Midbrain (tissue), 1 donor: ENCODE results near the gene SFXN2.
A peak's percentile ranks its signal among the peaks of the same experiment; 100 is the strongest.
"Not testable (repeated sequence)": the region's sequence is repeated elsewhere in the genome, so short reads cannot be mapped to it uniquely, and the experiment has no call there.

Source experiments
- DNase-seq: peaks from one replicate; lab custom pipeline; 2025; lab: John Stamatoyannopoulos, UW

Gene SFXN2

DNA sequence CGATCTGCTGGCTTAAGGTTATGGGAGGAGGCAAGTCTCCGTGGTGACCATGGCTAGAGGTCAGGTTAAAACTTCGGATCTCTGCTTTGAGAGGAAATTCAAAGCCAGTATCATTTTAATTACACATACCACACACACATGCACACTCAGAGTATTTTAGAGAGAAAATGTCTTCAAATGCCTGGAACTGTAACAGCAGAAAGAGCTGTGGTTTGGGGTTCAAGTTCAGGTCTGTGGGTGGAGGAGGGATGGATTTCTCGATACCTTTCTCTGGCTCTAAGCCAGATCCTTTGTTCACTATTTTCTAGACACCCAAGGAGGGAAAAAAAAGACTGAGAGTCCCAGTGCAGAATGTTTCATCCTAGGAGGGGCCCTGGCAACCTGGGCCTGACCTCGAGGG is 32.7 kb upstream of the SFXN2 start:
- DNase-seq, result no peak

DNA sequence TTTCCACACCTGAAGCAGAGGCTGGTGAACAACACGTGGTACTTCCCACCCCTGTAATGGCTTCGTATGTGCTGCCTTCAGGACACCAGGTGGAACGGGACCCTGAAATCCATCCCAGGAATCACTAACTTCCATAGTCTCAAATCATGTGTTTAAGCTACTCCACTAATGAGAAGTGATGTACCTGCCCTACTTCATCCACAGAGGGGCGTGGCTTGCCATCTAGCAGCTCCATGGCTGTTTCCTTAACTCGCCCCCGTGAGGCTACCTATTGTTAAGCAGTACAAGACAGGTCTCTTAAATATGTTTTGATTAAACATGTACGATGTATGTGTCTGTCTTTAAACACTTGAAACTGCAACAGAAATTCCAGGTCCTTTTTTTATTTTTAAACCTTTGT is 32.0 kb upstream of the SFXN2 start:
- DNase-seq, result no peak

DNA sequence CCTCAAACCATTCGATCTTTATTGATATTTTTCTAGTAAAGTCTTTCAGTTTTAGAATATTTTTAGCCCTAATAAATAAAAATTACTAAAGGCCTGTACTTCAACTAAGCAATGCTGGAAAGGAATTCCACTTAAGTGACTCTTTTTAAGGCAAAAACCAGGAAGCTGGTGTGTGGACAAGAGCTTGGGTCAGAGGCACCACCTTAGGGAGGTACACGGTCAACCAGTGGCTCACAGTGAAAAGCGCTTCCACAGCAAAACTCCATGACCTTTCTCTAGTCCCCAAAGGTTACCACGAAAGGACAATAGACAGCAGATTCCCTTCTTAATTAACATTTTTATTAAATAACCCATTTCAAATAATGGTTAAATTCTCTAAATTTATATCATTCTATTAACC is 31.5 kb upstream of the SFXN2 start:
- DNase-seq, result no peak

DNA sequence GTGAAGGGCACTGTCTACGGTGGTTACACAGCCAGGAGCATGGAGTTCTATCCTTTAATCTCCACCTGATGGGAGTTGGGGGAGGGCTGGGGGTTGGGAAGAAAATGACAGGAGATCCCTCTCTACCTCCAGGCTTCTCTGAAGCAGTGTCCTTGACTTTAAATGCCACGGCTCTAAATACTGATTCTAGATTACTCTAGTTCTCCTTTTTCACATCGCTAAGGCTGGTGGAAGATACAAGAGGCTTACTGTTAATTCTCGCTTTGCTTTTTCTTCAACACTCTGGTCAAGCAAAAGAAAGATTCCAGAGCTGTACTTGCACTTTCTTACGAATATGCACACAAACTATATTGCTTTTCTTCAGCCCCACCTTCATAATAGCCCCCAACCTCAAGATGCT is 30.7 kb upstream of the SFXN2 start:
- no peak for DNase-seq

DNA sequence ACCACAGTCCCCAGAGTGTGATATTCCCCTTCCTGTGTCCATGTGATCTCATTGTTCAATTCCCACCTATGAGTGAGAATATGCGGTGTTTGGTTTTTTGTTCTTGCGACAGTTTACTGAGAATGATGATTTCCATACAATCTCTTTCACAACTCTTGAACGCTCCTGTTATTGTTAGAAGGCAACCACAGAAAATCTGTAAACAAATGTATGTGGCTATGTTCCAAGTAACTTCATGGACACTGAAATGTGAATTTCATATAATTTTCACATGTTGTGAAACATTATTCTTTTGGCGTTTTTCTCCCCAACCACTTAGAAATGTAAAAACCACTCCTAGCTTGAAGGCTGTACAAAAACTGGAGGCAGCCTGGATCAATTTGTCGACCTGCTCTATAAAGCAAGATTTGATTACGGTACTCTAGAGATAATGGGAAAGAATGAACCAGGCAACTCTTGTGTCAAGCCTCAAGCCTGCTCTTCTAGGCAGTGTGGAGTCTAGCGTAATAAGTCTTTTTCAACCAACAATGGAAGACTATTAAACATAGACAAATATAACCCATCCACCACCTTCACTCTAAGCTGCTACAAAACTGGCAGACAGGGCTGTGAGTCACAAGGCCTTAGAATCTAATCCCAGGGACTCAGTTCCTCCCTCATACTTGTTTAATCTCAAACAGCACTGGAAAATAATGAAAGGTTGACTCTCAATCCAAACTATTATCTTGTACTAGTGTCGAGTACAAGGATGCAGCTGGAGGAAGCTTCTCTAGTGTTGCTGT is 23.0 kb upstream of the SFXN2 start:
- DNase-seq, result no peak

DNA sequence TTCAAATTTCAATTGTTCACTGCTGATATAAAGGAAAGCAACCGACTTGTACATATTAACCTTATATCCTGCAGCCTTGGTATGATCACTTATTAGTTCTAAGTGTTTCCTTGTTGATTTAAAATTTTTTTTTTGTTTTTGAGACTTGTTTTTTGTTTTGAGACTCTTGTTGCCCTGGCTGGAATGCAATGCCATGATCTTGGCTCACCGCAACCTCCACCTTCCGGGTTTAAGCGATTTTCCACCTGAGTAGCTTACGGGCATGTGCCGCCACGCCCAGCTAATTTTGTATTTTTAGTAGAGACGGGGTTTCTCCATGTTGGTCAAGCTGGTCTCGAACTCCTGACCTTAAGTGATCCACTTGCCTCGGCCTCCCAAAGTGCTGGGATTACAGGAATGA is 19.0 kb upstream of the SFXN2 start:
- DNase-seq, result not testable (repeated sequence)

DNA sequence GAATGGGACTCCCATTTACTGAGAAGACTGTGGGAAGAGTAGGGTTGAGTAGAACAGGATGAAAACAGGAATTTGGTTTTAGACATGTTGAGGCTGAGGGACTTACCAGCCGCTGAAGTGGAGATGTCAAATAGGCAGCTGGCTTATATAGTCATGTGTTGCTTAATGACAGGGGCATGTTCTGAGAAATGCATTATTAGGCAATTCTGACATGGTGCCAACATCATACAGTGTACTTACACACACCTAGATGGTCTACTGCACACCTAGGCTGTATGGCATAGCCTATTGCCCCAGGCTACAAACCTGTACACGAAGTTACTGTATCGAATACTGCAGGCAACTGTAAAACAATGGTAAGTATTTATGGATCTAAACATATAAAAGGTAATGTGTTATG is 17.7 kb upstream of the SFXN2 start:
- DNase-seq, result no peak

DNA sequence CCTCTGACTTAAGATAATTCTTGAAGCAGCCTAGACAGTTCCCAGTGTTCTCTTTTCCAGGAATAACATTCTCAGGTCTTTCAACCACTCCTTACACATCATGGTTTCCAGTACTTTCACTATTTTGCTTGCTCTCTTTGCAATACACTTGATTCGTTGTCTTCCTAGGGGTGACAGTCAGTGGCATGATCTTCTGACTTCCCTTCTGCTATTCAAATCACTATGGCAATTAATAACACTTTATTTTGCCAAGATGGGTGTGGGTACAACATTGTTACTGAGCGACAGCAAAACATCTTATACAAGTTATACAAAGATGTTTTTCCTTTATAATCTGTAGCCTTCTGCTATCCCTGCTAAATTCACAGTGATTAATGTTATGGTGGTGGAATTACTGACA is 15.5 kb upstream of the SFXN2 start:
- no peak for DNase-seq

DNA sequence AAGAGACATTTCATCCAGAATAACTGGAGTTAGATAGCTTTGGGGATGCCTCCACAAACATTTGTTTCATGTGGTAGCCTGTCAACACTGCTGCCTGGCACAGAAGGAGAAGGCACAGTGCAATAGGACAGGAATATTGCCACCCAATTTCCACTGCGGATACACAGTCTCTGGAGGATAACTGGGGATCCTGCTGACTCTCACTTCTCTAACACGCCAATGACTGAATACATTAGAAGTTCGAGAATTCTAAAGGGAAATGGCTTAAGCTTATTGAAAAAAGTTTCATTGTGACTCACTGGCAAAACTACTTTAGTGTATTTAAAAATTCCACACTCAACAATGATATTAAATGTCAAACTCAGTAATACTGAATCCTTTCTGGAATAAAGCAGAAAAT is 13.2 kb upstream of the SFXN2 start:
- DNase-seq, result no peak

DNA sequence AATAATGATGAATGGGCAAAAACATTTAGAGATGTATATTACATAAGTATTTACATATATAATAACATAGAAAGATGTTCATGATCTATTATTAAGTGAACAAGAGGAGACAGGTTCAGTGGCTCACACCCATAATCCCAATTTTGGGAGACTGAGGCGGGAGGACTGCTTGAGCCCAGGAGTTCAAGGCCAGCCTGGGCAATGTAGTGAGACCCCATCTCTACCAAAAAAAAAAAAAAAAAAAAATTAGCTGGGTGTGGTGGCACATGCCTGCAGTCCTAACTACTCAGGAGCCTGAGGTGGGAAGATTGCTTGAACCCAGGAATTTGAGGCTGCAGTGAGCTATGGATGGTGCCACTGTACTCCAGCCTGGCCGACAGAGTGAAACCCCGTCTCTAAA is 12.6 kb upstream of the SFXN2 start:
- DNase-seq, result no peak

DNA sequence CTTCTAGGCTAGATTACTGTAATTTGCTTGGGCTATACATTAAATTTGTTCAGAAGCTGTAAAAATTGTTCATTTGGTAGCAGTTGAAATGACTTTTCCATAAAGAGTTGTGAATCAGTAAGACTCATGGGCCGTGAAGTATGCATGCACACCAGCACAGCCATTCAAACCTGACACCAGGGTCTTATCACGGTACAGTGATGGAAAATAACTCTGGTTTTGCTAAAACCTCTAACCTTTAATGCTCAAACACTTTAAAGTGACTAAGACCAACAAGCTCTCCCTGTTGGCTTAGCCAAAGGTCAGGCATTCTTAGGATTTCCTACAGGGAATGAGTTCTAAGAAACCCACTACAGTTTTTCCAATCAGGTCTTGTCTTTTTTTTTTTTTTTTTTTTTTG is 11.7 kb upstream of the SFXN2 start:
- no peak for DNase-seq

DNA sequence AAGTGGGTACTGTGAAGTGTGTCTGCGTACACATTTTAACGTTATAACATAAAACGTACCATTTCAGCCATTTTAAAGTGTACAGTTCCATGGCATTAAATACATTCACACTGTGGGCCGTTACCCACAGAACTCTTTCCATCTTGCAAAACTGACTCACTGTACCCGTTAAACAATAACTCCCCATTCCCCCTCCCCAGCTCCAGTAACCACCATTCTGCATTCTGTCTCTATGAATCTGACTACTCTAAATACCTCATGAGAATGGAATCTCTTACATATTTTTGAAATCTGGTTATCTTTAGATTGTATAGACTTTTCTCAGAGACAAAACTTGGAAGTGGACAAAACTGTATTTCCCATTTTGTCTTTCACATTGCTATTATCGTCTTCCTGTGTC is 9.5 kb upstream of the SFXN2 start:
- DNase-seq, result no peak

DNA sequence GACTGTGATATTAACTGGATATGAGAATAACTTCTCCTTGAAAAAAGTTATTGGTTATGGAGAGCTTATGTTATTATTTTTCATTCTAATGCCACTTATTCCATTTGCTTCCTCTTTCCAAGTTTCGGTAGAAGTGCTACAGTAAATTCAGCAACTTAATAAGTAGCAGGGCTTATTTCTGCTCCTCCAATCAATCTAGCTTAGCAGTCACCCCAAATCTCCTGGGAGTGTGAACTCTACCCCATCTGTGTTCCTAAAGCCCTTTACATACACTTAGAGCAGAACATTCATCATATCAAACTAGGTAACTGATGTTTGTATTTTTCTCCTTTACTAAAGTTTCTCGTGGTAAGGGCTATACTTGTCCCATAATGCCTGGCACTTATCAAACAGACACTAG is 8.9 kb upstream of the SFXN2 start:
- DNase-seq, result no peak

DNA sequence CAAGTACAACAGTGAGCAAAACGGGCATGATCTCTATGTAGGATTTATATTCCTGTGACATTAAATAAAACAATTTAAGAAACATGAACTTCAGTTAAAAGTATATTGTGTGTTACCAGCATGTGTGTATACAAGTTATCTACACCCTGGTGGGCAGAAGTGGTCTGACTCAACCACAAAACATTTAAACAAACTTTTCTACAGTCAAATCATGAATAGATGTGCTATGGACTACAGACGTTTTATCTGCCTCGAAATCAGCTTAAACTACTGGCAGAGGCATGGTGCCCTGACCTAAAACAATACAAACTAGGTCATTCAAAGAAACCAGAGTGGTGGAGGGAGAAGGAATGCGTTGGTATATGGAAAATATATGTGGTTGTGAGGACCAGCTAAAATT is 3.8 kb upstream of the SFXN2 start:
- DNase-seq, result no peak

DNA sequence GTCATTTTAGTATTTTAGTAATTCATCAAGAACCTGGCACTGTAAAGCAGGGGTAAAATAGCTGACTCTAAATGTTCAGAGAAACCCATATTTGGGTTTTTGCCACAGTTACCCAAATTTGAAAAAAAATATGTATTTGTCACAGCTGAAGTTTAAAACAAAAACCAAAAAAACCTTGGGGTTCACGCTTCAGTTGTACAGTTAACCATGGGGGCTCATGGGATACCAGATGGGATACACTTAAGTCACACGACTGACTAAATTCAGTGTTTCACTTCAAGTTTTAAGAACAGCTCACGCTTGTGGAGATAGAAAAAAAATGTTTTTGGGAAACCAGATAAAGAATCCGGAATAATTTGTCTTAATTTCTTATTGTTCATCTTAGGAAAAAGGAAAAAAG is 2.3 kb upstream of the SFXN2 start:
- no peak for DNase-seq

DNA sequence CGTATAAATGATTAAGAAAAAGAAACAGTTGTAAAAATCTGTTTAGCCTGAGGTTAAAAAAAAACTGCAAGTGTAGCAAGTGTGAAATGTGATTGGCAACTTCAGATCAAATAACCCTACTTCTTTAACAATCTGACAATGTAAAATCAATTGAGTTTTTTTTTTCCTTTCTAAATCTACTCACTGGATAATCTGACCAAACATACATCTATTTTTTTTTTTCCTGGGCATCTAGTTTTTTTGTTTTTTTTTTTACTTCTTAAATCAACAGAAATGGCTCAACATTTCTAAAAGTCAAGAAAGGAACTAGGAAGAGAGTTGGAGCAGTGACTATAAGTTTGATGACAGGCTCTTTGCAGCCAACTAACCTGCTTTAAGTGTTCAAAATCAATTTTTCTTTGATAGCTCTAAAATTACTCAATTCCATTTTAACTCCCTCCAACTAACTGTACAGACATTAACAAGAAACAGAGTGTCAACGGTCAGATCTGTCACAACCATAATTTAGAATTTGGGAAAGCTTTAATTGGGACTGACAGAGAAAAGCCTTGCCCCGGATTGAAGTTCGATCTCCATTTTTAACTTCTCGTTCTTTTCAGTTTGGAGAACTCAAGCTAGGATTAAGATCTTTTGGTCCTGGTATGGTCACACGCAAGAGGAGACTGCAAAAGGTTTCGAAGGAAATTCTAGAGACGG is 1.4 kb upstream of the SFXN2 start:
- no peak for DNase-seq

DNA sequence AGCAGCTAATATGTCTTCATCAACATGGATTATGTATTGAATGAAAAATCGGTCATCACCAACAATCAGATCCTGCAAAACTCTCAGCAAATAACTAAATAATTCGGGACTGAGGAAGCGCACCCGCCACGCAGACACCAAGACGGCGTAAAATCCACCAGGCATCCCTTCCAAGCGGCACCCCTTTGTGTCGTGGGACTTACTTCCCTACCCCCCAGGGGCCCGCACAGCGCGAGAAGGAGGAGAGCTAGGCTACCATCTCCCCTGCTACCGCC is 960 bp upstream of the SFXN2 start:
- DNase-seq, result no peak

DNA sequence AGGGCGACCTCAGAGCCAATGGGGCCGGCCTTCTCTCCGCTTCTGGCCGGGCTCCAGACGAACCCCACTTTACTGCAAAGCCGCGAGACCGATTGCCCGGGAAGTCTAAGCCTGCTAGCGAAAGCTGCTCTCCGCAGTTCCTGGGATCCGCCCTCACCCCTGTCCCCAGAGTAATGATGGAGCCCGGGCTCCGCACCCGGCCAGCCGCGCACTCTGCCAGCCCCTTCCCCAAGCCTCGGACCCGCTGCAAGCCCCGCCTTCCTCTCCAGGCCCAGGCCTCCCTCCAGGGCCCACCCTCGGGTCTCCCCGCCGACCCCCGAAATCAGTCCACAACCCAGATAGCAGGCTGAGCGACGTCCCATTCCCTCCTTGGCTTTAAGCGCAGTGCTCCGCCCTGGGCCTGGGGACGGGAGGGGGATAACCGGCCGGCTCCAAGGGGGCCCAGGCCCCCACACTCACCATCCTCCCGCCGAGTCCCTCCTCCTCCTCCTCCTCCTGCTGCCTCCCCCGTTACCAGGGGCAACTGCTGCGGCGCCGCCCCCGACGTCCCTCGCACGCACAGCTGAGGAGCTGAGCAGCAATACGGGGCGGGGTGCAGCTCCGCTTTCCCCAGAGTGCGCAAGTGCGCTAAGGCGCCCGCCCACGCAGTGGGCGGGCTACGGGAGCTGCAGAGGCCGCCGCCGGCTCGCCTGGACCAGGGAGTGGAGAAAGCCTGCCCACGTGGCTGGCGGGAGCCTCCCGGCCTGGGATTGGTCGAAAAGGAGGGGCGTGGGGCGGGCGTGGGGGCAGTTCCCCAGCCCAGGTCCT is 419 bp upstream of the SFXN2 start, which contains the start of gene ARL3:
ARL3 (minus strand) TSS at position 584 of the 807 bp plus-strand sequence; CDS start at position 462, 122 bp downstream.
- DNase-seq, result peak; percentile 99

DNA sequence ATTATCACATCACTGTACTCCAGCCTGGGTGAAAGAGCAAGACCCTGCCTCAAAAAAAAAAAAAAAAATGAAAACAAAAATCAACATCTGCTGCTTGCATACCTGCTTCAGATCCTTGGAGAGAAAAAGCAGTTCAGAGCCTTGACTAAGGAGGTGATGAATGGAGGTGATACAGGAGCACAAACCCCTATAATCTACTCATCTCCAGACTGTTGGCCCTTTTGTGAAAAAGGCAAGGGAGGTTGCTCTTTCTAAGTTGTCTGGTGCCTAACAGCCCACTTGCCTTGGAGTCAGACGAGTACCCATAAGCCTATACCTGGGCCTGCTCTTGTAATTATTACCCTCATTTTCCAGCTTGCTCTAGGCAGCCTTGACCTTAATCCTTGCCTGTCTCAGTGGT is 1.4 kb downstream of the SFXN2 start:
- no peak for DNase-seq

DNA sequence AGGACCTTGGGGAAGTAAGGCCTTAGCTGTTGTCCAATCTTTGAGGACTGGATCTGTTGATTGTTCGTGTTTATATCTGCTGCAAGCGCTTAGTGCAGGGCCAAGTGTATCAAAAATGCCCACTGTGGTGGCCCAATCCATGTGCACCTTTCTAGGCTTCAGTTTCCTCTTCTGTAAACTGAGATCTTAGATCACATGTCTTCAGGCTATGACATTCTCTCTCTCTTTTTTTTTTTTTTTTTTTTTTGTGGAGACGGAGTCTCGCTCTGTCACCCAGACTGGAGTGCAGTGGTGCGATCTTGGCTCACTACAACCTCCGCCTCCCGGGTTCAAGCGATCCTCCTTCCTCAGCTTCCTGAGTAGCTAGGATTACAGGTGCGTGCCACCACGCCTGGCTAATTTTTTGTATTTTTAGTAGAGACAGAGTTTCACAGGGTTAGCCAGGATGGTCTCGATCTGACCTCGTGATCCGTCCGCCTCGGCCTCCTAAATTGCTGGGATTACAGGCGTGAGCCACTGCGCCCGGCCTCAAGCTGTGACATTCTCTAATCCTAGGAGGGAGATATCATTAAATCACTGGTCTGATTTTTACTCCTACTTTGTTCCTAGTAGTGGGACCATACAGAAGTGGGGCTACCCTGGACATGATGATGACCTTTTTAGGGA is 2.6 kb downstream of the SFXN2 start:
- not testable (repeated sequence) for DNase-seq

DNA sequence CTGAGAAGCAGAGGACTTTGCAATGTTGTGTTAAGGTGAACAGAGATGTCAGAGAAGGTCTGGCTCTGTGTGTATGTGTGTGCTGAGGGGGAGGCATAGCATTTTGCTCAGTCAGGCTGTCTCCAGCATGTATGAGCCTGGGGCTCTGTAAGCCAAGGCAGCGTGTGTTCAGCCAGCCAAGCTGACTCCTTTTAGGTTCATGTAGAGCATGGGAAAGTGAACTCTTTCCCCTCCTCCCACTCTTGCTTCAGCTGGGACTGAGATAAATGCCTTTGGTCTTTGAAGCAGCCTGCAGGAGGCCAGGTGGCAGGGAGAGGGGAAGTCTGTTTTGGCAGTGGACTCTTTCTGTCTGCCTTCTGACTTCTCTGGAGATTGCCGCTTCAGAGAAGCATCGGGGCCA is 3.8 kb downstream of the SFXN2 start:
- no peak for DNase-seq

DNA sequence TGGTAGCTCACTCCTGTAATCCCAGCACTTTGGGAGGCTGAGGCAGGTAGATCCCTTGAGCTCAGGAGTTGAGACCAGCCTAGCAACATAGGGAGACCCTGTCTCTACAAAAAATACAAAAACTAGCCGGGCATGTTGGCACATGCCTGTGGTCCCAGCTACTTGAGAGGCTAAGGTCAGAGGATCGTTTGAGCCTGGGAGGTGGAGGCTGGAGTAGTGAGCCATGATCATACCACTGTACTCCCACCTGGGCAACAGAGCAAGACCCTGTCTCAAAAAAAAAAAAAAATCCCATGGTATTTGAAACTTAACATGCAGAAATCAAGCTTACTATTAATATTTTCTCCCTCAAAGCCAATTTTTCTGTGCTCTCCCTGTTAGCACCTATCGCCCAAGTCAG is 5.9 kb downstream of the SFXN2 start:
- no peak for DNase-seq
